HEK293 (cell line): ENCODE measurements around the gene RRP7A.

Experiments
- OVOL3 ChIP-seq: fragments of 450-650 bp; formaldehyde crosslinking; IDR thresholded peaks from 2 replicates; pipeline ENCODE4 v1.5.1; 2016; ENCODE audit warnings: missing biosample characterization, missing genetic modification characterization
- TF ChIP-seq, protein P1 (sequence below): fragments of 450-650 bp; formaldehyde crosslinking; conservative IDR thresholded peaks from 2 replicates; pipeline ENCODE4 v1.5.1; 2016; ENCODE audit warnings: low read depth, missing biosample characterization, missing genetic modification characterization
- TF ChIP-seq, protein P2 (sequence below): fragments of 450-650 bp; formaldehyde crosslinking; IDR thresholded peaks from 2 replicates; pipeline ENCODE4 v1.5.1; 2016; ENCODE audit warnings: missing biosample characterization, missing genetic modification characterization

DNA sequence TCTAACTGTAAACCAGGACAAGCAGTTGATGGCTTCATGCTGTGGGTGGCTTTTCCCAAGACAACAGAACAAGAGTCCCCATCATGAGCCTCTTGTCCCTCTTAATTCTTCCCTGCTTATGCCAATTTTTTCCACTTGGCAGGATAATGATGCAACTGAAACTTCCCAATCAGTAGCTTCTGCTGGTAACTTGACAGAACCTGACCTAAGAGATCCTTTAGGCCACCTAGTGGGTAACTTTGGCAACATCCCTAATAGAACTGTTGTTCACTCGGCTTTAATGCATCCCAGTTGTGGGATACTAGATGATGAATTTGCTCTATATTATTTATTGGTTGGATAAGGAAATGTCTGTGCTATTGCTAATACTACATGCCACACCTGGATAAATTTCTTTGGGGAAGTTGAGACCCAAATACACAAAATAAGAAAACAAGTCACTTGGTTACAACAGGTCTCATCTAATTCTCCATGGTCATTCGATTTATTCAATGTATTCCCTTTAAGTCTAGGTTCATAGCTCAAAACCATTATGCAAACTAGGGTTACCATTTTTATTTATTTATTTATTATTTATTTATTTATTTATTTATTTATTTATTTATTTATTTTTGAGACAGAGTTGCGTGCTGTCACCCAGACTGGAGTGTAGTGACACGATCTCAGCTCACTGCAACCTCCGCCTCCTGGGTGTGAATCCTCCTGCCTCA is 46.0 kb downstream of the RRP7A start:
- TF ChIP-seq, protein P1, sequence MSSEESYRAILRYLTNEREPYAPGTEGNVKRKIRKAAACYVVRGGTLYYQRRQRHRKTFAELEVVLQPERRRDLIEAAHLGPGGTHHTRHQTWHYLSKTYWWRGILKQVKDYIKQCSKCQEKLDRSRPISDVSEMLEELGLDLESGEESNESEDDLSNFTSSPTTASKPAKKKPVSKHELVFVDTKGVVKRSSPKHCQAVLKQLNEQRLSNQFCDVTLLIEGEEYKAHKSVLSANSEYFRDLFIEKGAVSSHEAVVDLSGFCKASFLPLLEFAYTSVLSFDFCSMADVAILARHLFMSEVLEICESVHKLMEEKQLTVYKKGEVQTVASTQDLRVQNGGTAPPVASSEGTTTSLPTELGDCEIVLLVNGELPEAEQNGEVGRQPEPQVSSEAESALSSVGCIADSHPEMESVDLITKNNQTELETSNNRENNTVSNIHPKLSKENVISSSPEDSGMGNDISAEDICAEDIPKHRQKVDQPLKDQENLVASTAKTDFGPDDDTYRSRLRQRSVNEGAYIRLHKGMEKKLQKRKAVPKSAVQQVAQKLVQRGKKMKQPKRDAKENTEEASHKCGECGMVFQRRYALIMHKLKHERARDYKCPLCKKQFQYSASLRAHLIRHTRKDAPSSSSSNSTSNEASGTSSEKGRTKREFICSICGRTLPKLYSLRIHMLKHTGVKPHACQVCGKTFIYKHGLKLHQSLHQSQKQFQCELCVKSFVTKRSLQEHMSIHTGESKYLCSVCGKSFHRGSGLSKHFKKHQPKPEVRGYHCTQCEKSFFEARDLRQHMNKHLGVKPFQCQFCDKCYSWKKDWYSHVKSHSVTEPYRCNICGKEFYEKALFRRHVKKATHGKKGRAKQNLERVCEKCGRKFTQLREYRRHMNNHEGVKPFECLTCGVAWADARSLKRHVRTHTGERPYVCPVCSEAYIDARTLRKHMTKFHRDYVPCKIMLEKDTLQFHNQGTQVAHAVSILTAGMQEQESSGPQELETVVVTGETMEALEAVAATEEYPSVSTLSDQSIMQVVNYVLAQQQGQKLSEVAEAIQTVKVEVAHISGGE = peak; percentile 88
- no peak for TF ChIP-seq OVOL3 (tag by site-specific recombination)
- TF ChIP-seq, protein P2, sequence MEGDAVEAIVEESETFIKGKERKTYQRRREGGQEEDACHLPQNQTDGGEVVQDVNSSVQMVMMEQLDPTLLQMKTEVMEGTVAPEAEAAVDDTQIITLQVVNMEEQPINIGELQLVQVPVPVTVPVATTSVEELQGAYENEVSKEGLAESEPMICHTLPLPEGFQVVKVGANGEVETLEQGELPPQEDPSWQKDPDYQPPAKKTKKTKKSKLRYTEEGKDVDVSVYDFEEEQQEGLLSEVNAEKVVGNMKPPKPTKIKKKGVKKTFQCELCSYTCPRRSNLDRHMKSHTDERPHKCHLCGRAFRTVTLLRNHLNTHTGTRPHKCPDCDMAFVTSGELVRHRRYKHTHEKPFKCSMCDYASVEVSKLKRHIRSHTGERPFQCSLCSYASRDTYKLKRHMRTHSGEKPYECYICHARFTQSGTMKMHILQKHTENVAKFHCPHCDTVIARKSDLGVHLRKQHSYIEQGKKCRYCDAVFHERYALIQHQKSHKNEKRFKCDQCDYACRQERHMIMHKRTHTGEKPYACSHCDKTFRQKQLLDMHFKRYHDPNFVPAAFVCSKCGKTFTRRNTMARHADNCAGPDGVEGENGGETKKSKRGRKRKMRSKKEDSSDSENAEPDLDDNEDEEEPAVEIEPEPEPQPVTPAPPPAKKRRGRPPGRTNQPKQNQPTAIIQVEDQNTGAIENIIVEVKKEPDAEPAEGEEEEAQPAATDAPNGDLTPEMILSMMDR (tag by site-specific recombination) = peak; percentile 38; the same call in 1 of the 2 replicates
